Activated naive CD4-positive, alpha-beta T cell treated with anti-CD3 and anti-CD28 coated beads, Interleukin-2, amount 50 U/mL, for 72 hours (primary cell): Measurements from ENCODE around the gene ZNF777. TPM values are rescaled to one million over a fixed set of nuclear protein-coding genes. Genes with fewer than 3 reads are reported as not detected.
A peak's percentile ranks its signal among the peaks of the same experiment; 100 is the strongest.
"Not testable (repeated sequence)": the region's sequence is repeated elsewhere in the genome, so short reads cannot be mapped to it uniquely, and the experiment has no call there.

Experiments used
- ATAC-seq, 2 donors: fragments of 150-1000 bp; cut with Tn5 transposase; 2 replicates each; pipeline ENCODE4 v1.10.0; 2021; ENCODE audit warnings: mild to moderate bottlenecking in 2 of 2, moderate library complexity in 2 of 2
- DNase-seq, 2 donors: peaks; one replicate each; pipeline ENCODE4 v3.0.0; 2021 to 2022; ENCODE audit warnings: low spot score in 2 of 2
- H3K27ac Mint-ChIP-seq, 2 donors: one replicate each; pipeline ENCODE4 v1.8.0; 2022; ENCODE audit warnings: mild to moderate bottlenecking in 2 of 2, mixed read lengths in 2 of 2
- H3K36me3 Mint-ChIP-seq, 2 donors: one replicate each; pipeline ENCODE4 v1.8.0; 2022; ENCODE audit warnings: mixed read lengths in 2 of 2
- H3K9me3 Mint-ChIP-seq, 2 donors: one replicate each; pipeline ENCODE4 v1.8.0; 2022; ENCODE audit warnings: mixed read lengths in 2 of 2
- total RNA-seq, 2 donors: library from RNA; stranded (reverse); gene quantifications; one replicate each; pipeline ENCODE4 v1.2.3, GENCODE V29; 2022

The ZNF777 gene
- total RNA-seq, 2 donors from 2014 or later = 3.5 to 12.7 TPM

- ATAC-seq (no peak), DNase-seq (no peak)
- Mint-ChIP-seq H3K9me3 (no peaks in the 10 kb centered on the region), H3K27ac (no peak overlapping the region), H3K36me3 (peaks cover 0 to 15% of the 10 kb centered on the region in 2 donors)
Observed at GRCh38 chr7:149463500-149464161, 2.8 kb upstream of the ZNF777 start.

GRCh38 chr7:149462101-149462520, 1.2 kb upstream of the ZNF777 start:
- Mint-ChIP-seq H3K9me3 (no peaks in the 10 kb centered on the region), H3K36me3 (peaks cover 0 to 15% of the 10 kb centered on the region in 2 donors), H3K27ac (peak overlapping the region in 1 of 2 donors; percentile 5)
- ATAC-seq (no peak), DNase-seq (no peak)

DNA sequence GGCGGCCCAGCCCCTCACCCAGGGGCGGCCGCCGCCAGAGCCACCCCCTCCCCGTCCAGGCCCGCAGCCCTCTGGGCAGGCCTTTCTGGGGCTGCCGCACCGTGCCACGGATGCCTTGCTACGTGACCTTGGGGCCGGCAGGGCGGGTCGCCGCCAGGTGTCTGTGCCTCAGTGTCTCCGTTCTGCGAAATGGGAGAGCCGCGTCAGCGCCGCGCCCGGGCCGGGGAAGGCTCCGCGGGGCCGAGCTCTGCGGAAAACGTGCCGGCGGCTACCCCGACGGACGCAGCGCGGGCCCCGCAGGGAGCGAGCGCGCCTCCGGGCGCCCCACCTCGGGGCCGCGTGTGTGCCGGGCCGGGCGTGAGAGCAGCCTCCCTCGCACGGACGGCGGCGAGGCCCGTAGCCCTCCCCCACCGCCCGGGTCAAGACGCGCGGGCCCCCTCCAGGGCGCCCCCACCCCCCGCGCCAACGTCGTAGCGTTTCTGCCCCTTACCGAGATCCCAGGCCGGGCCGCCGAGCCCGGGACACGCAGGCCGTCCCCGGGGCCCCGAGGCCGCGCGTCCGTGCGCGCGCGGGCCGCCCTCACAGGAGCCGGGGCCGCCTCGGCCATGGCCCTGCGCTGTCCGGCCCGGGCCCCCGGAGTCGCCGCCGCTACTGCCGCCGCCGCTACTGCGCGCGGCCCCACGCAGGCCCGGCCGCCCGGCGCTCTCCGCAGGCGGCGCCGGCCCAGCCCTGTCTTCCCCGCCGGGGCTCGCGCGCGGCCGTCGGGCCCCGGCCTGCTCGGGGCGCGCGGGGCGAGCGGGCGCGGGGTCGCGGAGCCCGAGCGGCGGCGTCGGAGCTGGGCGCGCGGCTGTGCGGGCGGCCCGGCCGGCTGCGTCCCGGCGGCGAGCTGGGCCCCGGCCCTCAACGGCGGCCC, 1.1 kb downstream of the ZNF777 start:
- Mint-ChIP-seq H3K9me3 (no peaks in the 10 kb centered on the region), H3K27ac (no peak overlapping the region), H3K36me3 (peaks cover 0 to 6% of the 10 kb centered on the region in 2 donors)
- peak; percentile 49 to 63 for ATAC-seq
- peak; percentile 38 to 60 for DNase-seq

- no peak overlapping the region for H3K27ac Mint-ChIP-seq
Observed at GRCh38 chr7:149459201-149459539, 1.7 kb downstream of the ZNF777 start.

GRCh38 chr7:149458235-149458634, 2.6 kb downstream of the ZNF777 start:
- Mint-ChIP-seq H3K27ac (peak overlapping the region in 1 of 2 donors; percentile 18), H3K9me3 (no peaks in the 10 kb centered on the region), H3K36me3 (peaks cover 0 to 6% of the 10 kb centered on the region in 2 donors)
- DNase-seq = no peak
- no peak for ATAC-seq

More at GRCh38 chr7:149459201-149459539, 1.7 kb downstream of the ZNF777 start:
- Mint-ChIP-seq H3K36me3 (peaks cover 0 to 6% of the 10 kb centered on the region in 2 donors), H3K9me3 (no peaks in the 10 kb centered on the region)
- ATAC-seq = no peak
- DNase-seq = no peak

DNA sequence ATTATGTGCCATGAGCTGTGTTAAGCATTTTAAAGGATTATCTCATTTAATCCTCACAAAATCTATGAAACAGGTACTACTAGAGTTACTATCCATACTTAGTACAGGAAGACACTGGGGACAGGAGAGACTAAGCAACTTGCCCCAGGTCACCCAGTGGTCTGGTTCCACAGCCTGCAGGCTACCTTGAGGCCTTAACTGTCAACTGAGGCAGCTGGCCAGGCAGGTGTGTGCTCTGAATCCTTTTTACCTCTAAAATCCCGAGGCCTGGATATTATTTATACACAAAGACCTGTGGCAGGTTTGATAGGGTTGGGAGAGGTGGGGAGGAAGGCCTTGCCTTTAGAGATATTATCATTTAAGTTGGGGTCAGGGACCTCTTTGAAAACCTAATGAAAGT, 3.1 kb downstream of the ZNF777 start:
- H3K9me3 Mint-ChIP-seq = no peaks in the 10 kb centered on the region
- no peak for DNase-seq
- no peak overlapping the region for H3K27ac Mint-ChIP-seq
- H3K36me3 Mint-ChIP-seq = peaks cover 0 to 6% of the 10 kb centered on the region in 2 donors
- ATAC-seq = no peak

GRCh38 chr7:149456506-149457421, 4.1 kb downstream of the ZNF777 start:
- H3K9me3 Mint-ChIP-seq = no peaks in the 10 kb centered on the region
- no peak for ATAC-seq
- no peak overlapping the region for H3K27ac Mint-ChIP-seq
- H3K36me3 Mint-ChIP-seq = peaks cover 0 to 6% of the 10 kb centered on the region in 2 donors
- DNase-seq = no peak

DNA sequence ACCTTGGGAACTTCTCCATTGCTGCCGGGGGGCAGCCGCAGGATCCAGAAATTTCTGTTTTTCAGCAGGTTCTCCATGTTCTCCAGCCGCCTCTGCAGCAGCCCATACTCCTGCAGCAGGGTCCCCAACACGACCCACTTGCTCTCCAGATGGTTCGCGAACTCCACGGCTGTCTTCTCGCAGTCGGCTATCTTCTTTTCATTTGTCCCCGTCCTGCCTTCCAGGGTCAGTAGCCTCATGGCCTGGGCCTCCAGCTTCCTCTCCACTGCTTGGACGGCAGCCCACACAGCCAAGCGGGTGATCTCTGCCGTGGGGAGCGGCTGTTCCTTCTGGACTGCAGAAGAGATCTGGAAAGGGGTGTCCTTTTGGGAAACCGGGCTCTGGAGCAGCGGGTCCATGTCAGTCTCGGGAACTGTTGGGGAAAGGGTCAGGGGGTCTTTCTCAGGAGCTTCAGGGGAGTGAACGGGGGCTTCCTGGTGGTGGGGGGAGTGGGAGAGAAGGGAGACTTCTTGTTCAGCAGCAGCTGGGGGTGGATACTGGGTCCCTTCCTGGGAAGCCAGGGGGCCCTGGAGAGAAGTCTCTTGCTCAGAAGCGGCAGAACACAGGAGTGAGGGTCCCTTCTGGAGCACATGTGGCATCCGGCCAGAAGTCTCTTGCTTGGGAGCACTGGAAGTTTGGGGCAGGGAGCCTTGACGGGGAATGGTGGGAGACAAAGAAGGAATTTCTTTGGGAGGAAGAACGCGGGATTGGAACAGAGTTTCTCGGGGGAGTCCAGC, 5.5 kb downstream of the ZNF777 start:
- no peak overlapping the region for H3K27ac Mint-ChIP-seq
- DNase-seq = no peak
- ATAC-seq = no peak
- no peaks in the 10 kb centered on the region for H3K9me3 Mint-ChIP-seq
- peaks cover 0 to 8% of the 10 kb centered on the region in 2 donors for H3K36me3 Mint-ChIP-seq

DNA sequence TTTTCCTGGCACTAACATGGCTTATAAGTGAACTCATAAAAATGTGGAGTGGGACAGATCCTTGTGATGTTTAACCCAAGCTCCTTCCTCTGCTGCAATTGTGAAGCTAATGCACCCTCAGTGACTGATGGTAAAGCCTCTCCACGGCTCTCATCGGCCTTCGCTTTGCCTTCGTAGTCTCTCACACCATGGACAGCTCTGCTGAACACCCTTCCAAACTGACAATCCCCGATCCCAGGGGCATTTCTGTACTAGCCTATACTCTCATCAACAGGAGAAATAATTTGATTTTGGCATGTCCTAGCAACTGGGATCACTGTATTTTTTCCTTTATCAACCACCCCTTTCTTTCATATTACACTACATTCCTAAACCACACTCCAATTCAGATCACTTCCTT, 6.1 kb downstream of the ZNF777 start:
- Mint-ChIP-seq H3K9me3 (no peaks in the 10 kb centered on the region), H3K27ac (no peak overlapping the region), H3K36me3 (peaks cover 0 to 10% of the 10 kb centered on the region in 2 donors)
- DNase-seq (no peak), ATAC-seq (no peak)

DNA sequence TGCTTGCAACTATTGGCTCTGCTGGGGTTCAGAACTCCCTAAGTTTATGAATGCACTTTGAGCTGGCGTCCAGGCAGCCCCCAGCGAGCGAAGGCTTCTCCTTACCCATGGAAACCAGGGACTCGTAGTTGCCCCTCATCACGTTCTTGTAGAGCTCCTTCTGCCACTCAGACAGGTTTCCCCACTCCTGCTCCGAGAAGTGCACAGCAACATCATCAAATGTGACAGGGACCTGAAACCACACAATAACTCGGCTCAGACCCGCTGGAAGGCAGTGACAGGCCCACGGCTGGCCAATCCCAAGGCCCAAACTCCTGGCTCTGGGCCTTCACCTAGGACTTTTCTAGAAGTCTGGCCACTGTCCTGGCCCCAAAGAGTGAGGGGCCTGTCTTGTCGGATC, 6.9 kb downstream of the ZNF777 start:
- ATAC-seq (no peak), DNase-seq (no peak)
- peak overlapping the region in 1 of 2 donors; percentile 45 for H3K27ac Mint-ChIP-seq
- no peaks in the 10 kb centered on the region for H3K9me3 Mint-ChIP-seq
- H3K36me3 Mint-ChIP-seq = peaks cover 0 to 10% of the 10 kb centered on the region in 2 donors

- ATAC-seq = no peak
- DNase-seq = no peak
- H3K36me3 Mint-ChIP-seq = peaks cover 0 to 16% of the 10 kb centered on the region in 2 donors
- no peaks in the 10 kb centered on the region for H3K9me3 Mint-ChIP-seq
- peak overlapping the region; percentile 30 to 59 for H3K27ac Mint-ChIP-seq
Observed at GRCh38 chr7:149450821-149451220, 10.0 kb downstream of the ZNF777 start.

DNA sequence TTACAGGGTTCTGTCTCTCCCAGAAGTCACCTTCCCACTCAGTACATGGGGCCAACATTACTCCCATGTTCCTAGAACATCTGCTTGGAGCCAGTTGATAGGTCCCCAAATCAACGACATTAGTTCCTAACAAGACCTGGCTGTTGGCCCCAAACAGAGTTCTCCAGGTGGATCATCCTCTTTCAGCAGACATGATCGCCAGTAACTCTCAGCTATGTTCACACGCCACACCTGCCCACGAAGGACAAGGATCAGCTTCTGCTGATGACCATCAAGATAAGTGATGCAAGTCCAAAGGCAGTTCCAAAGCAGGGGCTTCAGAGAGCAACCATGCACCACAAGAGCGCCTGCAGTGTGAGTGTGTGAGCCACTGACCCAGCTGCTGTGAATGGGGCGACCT, 11.0 kb downstream of the ZNF777 start:
- ATAC-seq = no peak
- peaks cover 0 to 22% of the 10 kb centered on the region in 2 donors for H3K36me3 Mint-ChIP-seq

DNA sequence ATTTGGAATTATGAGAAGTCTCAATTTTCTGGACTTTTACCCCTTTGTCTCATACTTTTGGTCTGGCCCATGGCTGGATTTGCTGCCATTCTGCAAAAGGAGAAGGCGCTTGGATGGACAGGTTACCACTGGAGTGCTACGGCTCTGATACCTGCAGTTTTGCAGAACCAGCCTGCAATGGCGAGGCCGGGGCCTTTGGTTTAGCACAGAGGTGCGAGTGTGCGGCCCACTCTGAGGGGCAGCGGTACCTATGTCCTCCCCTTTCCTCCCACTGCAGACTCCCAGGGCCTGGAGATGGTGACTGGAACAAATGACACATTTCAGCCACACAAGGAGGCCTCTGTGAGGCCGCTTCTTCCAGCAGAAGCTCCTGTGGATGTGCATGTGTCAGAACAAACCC, 11.9 kb downstream of the ZNF777 start:
- ATAC-seq = no peak
- no peak overlapping the region for H3K27ac Mint-ChIP-seq
- H3K36me3 Mint-ChIP-seq = peaks cover 0 to 22% of the 10 kb centered on the region in 2 donors
- DNase-seq = no peak
- H3K9me3 Mint-ChIP-seq = no peaks in the 10 kb centered on the region

More for the DNA sequence above, 11.0 kb downstream of the ZNF777 start:
- peak overlapping the region in 1 of 2 donors; percentile 30 for H3K27ac Mint-ChIP-seq
- no peak for DNase-seq
- H3K9me3 Mint-ChIP-seq = no peaks in the 10 kb centered on the region

DNA sequence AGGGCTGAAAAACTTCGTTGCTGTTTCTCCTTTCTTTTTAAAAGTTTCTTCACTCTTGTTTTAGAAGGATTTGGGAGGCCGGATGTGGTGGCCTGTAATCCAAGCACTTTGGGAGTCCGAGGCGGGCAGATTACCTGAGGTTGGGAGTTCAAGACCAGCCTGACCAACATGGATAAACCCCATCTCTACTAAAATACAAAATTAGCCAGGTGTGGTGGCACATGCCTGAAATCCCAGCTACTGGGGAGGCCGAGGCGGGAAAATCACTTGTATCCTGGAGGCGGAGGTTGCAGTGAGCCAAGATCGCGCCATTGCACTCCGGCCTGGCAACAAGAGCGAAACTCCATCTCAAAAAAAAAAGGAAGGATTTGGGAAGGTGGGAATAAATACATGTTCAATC, 14.8 kb downstream of the ZNF777 start:
- Mint-ChIP-seq H3K27ac (peak overlapping the region in 1 of 2 donors; percentile 5), H3K36me3 (peaks cover 0 to 20% of the 10 kb centered on the region in 2 donors)
- not testable (repeated sequence) for ATAC-seq, H3K9me3 Mint-ChIP-seq, DNase-seq

- peak overlapping the region; percentile 1 to 31 for H3K27ac Mint-ChIP-seq
- no peaks in the 10 kb centered on the region for H3K9me3 Mint-ChIP-seq
- DNase-seq (no peak), ATAC-seq (no peak)
- H3K36me3 Mint-ChIP-seq = peaks cover 0 to 12% of the 10 kb centered on the region in 2 donors
Observed at GRCh38 chr7:149444287-149444686, 16.6 kb downstream of the ZNF777 start.

DNA sequence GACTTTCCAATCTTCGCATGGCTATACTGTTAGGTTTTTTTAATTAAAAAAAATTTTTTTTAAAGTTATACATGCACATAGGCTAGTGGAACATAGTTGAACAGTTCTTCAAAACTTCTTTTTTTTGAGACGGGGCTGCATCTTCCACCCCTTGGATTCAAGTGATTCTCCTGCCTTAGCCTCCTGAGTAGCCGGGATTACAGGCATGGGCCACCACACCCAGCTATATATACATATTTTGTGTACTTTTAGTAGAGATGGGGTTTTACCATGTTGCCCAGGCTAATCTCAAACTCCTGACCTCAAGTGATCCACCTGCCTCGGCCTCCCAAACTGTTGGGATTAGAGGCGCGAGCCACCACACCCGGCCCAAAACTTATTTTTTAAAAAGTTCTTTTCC, 17.3 kb downstream of the ZNF777 start:
- Mint-ChIP-seq H3K27ac (peak overlapping the region in 1 of 2 donors; percentile 1), H3K36me3 (peaks cover 0 to 12% of the 10 kb centered on the region in 2 donors), H3K9me3 (no peaks in the 10 kb centered on the region)

More for the DNA sequence above, 17.3 kb downstream of the ZNF777 start:
- ATAC-seq = no peak
- no peak for DNase-seq
